Kidney glomerular epithelial cell (primary cell): ENCODE data around the gene MPST.
"Not testable (repeated sequence)": the region's sequence is repeated elsewhere in the genome, so short reads cannot be mapped to it uniquely, and the experiment has no call there.

ENCODE experiments used
- DNase-seq: peaks from one replicate; lab custom pipeline; 2025; lab: John Stamatoyannopoulos, UW

The MPST gene

DNA sequence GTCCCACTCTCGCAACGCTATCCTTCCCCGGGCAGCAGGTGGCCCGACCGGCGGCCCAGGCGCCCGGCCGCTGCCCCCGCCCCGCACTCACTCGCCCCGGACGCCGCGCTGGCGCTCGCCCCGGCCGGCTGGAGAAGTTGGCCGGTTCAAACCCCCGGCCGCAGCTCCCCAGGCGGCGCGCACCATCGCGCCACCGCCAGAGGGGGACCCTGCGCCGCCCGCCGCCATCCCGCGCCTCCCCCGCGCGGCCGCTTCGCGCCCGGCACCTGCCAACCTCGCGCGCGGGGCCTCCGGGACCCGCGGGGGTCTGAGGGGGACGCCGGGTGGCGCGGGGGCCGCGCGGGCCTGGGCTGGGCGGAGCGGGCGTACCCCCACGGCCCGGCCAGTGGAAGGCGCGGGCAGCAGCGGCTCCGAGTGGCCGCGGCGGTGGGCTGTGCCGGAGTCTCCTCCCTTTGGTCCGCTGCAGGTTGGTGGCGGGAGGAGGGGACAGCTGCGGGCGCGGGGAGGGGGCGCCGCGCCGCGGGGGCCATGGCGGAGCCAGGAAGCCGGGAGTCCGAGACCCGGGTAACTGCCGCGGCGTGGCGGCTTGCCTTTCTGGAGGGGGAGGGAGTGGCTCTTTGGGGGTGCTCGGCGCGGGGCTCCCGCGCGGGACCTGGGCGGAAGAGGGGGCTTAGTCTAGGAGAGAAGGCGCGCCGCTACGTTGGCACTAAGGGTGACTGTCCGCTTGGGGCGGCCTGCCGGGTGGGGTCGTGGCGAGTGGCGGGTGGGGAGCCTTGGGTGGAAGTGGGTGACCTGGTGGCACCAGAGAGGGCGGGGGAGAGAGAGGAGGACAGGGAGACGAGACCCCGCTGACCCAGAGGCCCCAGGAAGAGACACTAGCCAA lies at the start of gene MPST, which contains the start of gene TST:
Gene MPST (plus strand): TSS at position 434 of the 883 bp plus-strand sequence. CDS start 95 bp downstream, at position 529.
Gene TST (minus strand): TSS at position 139 of the 883 bp plus-strand sequence. CDS start 715 bp downstream, outside the sequence.
- DNase-seq, result peak; percentile 46

DNA sequence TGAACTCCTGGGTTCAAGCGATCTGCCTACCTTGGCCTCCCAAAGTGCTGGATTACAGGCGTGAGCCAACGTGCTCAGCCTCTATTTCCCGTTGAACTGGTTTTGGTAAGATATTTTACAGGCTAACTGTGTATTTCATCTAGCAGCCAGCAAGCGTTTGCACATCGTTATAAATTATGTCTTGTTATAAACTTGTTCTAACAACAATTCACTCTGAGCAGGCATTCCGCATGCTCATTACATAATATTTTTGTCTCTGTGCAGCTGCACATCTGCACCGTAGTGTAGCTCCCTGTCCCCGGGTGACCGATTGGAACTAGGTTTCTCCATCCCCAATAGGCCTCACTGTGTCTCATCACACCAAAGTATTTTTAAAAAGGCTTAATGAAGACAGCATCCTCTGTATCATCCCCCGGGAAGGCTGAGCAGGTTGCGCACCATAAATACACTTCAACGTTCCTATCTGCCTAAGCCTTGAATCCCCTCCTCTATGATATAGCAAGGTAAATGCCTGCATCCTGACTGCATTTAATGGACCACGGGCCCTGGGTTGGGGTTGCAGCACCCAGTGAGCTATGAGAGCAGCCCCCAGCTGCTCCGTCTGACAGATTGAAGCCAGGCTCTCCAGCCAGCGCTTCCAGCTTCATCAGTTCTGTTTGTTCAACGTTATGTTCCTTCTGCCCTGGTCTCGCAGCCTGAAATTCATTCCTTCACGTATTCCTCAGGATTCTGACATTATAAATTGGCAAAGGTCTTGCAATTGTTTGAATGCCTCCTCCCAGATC lies 48.0 kb upstream of the MPST start:
- no peak for DNase-seq

DNA sequence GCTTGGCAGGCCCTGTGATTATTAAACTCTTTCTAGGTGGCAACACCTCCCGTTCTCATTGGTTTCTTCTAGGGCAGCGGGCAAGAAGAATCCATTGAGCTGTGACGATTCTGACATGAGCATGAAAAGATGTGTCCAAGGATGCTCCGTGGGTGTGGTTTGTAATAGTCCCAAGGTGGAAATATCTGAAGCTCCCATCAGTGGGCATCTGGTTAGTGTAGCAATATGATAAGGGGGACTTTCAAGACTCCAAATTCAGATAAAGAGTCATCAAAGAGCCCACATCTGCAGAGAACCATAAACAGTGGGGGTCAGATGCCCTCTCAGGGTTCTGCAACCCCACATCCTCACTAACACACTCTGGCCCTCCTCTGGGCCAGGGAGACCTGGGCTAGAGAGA lies 42.9 kb upstream of the MPST start:
- DNase-seq, result no peak

DNA sequence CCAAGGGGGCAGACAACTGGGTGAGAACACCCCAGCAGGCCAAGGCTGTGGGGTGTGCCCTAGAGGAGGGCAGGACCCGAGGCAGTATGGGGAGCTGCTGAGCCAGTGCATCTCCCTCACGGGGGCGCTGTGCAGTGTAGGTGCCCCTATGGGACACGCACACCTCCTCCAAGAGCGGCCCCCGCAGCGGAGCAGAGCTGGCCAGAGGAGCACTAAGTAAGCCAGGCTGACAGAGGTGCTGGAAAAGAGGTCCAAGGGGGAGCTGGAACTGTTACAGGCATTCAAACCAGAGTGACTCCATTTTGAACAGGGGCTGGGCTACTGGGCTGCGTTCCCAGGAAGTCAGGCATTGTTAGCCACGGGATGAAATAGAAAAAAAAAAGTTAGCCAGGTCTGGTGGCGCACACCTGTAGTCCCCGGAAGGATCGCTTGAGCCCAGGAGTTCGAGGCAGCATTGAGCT lies 42.1 kb upstream of the MPST start:
- no peak for DNase-seq

DNA sequence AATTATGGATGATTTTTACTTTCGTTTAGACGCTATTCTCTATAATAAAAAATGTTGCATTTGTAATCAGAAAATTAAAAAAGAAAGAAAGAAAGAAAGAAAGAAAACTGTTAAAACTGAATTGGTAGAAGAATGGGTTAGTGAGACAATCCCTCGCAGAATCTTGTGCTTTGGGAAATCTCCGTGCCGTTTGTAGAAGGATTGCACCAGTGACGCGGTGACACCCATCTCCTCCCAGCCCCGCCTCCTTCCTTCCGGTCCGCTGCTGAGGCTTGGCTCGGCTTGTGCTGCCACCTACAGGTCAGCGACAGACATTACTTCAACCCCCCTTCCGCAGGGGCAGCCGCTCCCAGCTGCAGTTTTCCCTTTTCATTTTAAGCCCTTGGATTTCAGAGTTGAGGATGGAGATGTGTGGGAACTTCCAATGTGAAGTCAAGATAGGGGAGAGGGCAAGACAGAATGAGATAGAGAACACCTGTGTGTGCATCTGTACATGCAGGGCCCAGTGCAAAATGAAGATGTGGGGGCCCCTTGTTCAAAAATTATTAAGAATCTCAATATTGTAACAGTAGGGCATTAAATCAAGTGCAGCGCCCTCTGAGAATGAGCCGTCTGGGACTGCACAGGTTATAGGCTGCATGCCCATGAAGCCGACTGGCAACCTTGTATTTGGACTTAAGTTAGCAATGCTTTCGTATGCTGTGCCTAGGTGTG lies 41.4 kb upstream of the MPST start:
- peak; percentile 72 for DNase-seq

DNA sequence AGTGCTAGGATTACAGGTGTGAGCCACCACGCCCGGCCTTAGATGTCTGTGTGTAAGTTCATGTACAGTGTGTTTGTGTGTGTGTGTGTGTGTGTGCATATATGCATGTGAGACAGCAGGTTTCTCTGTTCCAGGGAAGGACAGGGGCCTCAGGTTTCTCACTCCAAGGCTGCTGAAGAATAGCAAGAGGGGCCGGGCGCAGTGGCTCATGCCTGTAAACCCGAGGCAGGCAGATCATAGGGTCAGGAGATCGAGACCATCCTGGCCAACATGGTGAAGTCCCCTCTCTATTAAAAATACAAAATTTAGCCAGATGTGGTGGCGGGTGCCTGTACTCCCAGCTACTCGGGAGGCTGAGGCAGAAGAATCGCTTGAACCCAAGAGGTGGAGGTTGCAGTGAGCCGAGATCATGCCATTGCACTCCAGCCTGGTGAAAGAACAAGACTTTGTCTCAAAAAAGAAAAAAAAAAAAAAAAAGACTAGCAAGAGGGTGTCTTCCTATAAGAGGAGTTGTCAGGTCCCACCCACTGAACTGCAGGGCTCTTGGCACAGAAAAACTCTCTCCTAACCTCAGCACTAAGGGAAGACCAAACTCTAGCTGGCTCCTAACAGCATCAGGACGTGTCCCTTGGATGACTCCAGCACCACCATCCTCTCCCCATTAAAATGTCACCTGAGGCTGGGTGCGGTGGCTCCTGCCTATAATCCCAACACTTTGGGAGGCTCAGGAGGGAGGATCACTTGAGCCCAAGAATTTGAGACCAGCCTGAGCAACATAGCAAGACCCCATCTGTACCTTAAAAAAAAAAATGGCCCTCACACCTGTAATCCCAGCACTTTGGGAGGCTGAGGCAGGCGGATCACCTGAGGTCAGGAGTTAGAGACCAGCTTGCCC lies 40.3 kb upstream of the MPST start:
- DNase-seq, result no peak

DNA sequence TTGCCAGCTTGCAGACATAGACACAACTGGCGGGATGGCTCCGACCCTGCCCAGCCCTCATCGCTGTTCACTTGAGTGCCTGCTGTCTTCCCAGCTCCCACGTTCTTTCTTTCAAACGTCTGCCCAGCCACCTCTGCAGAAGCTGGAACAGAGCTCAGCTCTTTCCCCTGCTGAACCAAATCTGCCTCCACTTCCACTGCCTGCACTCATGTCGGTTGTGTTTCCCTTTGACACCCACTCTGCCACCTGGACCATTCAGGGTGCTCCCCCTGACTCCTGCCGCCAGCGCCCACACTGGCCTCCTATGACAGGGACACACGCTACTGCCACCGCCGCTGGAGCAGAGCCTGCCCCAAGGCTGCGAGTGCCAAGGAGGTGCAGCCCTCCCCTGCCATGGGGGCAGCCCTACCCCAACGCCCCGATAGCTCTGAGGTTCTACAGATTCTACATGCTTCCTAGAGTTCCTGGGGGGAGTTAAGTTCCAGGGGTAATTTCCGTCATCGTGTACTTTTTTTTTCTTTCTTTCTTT lies 38.2 kb upstream of the MPST start:
- no peak for DNase-seq

DNA sequence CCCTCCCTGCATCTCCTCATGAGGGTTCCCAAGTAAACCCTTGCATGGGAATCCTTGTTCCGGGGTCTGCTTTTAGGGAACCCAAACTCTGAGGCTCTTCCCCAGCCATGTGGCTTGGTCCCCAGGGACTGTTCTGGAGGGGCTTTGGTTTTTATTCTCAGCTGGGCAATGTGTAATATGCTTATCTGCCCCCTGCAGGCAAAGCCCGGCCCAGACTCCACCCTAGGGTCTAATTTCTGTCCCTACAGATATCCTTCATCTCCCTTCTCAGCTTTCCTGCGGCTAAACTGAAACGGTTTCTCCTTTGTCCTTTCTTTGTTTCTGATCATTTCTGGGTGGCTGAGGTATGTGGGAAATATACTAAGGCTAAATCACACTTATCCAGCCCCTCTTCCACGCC lies 37.4 kb upstream of the MPST start:
- DNase-seq, result no peak

DNA sequence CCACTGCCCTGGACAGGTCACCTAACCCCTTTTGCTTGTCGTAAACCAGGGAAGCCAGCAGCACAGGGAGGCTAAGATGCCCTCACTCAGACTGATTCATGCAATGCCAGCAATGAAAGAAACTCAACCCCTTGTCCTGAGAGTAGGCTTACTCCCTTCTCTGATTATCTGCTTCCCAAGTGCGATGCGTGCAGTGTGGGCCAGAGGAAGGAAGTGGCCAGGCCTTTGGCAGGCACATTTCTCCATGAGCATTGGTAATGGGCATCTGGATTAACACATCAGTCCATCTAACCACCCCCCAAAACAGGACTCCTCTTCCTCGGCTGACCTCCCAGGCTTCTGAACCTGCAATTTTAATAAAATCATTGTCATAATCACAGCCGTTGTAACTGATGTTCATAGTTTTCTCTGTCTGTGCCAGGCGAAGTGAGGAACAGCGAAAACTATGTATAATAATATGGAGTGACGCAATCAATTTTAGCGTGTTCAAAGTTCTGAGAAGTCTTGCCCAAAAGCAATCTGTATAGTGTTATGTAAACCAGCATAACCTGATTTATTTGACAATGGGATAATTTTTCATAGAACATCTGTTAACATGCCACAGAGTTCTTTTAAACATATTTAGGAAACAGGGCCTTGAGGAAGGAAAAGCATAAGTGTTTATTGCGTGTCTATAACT lies 34.2 kb upstream of the MPST start:
- no peak for DNase-seq

DNA sequence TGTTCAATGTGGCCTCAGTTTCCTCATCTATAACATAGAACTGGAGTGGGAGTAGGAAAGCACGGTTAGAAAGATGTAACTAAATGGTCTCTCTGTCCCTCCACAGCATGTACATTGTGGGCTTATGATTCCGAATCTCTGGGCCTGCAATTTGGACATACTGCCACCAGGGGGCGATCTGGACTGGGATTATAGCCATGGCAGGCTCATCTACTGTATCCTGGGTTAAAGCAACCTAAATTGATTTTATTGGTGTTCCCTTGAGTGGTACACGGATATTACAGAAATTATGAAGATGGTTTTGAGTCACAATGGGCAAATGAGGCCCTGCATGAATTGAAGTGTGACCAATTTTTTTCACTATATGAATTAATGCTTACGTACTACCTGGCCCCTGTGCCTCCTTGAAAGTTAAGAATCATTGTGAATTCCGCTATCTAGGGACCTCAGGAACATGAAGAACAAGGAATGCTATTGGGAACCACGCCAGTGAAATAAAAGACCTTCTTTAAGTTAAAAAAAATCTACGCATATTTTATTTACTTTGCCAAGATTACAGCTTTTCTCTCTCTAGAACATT lies 33.2 kb upstream of the MPST start:
- DNase-seq, result no peak

DNA sequence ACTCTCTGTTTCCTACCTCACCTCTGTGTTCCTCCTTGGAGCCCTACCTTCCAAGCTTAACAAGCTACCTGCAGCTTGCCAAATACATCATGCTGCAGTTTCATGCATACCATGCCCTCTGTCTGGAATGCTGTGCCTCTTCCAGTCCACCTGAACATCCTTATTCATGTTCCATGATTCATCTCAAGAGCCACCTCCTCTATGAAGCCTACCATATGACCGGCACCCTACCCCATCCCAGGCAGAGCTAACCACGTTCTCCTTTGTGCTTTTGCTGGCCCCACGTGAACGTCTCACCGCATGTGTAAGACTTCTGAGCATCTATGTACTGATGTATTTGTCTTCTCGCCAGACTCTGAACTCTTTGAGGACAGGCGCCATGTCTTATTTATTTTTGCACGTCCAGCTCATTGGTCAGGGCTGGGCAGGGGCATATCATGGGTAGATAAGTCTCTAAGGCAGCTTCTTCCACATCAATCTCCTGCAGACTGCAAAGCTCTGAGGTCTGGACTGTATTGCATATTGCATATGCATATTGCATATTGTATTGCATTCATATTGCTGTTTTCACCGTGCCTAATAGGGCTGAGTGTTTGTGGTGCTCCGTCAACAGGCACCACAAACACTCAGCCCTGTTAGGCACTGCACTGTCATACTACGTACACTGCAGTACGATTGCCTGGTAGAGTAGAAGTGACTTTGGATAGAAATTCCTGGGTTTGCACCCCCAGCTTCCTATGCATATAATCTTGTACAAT lies 31.3 kb upstream of the MPST start:
- DNase-seq, result no peak

DNA sequence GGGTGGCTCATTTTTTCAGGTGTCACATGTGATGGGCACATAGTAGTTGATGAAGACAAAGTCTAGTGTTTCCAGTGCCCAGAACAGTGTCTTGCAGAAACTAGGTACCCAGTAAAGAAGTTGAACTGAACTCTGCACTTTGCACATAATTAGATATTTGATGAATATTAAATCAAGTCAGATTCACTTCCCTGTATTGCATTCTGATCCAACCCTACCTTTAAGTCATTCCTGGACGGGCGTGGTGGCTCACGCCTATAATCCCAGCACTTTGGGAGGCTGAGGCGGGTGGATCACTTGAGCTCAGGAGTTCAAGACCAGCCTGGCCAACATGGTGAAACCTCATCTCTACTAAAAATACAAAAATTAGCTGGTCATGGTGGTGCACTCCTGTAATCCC lies 30.5 kb upstream of the MPST start:
- DNase-seq, result not testable (repeated sequence)

DNA sequence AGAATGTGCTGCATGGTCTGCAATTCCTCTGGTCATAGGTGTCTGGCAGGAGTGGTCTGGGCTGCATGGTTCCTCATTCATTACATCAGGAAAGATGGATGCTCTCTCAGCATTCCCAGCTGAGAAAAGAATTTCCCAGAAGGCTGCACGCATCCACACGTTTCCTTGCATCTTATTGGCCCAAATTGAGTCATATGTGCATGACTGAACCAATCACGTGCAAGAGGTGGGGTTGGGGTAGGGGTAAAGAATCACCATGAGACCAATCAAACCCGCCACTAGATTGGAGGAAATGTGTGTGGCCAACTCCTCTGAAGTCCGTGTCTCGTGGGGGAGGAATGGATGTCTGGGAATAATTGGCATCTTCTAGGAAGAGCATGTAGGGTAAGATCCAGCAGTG lies 29.1 kb upstream of the MPST start:
- DNase-seq, result no peak

DNA sequence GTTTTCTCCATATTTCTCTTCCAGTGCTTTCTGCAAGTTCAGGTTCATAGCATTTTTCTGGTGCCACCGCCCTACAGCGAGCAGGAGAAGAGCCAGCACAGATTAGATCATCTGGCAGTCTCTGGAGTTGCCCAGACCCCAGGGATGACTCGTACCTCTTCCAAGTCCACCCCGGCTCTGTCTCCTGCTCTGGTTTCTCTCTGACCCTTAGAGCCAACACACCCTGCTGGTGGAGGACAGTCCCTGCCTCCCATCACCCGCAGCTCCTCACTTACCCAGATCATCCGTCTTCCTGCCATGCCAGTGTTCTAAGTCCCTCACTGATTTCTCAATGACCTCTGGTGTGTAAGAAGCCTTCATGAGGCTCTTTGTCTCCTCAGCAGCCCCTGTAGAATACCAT lies 28.3 kb upstream of the MPST start:
- DNase-seq, result no peak

DNA sequence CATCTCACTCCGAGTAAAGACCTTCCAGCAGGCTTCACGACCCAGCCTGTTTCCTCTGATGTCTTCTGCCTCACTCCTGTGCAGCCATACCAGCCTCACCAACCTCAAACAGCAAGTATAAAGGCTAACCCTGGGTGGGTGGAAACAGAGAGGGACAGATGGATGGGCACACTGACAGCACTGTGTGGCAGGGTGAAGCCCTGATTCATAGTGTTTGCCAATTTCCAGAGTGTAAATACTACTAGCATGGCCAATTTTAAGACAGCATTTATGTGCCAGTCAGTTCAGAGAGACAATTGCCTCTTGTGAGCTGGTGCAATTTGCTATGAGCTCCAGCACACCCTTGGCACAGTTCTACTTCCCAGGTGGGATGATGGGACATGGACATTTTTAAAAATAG lies 21.8 kb upstream of the MPST start:
- no peak for DNase-seq

DNA sequence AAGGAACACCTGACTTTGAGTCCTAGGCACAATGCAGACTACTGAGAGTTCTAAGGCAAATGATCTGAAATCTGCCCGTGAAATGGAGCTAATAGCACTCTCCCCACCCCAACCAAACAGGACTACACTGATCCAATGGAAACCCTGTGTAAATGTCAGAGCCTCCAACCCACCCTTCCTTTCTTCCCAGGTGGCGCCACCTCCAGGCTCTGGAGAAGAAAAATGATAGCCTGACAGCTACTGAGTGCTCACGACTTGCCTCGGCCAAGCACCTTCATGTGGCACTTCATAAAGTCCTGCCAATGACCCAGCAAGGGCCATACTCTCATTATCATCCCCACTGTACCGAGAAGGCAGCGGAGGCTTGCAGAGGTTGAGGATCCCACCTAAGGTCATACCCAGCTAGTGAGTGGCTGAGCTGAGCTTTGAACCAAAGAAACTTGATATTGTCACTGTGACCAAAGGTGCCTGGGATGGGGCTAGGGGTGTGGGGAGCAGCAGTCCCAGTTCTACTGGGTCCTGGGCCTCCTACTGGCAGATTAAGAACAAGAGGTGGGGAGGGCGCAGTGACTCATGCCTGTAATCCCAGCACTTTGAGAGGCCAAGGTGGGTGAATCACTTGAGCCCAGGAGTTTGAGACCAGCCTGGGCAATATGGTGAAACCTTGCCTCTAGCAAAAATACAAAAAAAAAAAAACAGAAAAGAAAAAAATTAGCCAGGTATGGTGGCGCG lies 20.8 kb upstream of the MPST start:
- no peak for DNase-seq

DNA sequence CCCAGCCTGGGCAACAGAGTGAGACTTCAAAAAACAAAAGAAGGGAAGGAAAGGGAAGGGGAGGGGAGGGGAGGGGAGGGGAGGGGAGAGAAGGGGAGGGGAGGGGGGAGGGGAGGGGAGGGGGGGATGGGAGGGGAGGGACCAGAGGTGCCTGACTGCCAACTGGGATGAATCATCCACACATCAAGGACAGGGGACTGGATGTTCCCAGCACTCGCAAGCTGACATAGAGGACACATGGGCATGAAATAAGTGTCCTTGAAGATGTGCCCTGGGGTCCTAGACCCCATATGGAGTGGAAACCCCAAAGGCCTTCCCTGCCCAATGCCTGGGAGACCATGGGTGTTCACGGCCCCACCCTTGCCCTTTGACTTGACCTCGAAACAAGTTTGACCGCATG lies 20.1 kb upstream of the MPST start:
- no peak for DNase-seq

DNA sequence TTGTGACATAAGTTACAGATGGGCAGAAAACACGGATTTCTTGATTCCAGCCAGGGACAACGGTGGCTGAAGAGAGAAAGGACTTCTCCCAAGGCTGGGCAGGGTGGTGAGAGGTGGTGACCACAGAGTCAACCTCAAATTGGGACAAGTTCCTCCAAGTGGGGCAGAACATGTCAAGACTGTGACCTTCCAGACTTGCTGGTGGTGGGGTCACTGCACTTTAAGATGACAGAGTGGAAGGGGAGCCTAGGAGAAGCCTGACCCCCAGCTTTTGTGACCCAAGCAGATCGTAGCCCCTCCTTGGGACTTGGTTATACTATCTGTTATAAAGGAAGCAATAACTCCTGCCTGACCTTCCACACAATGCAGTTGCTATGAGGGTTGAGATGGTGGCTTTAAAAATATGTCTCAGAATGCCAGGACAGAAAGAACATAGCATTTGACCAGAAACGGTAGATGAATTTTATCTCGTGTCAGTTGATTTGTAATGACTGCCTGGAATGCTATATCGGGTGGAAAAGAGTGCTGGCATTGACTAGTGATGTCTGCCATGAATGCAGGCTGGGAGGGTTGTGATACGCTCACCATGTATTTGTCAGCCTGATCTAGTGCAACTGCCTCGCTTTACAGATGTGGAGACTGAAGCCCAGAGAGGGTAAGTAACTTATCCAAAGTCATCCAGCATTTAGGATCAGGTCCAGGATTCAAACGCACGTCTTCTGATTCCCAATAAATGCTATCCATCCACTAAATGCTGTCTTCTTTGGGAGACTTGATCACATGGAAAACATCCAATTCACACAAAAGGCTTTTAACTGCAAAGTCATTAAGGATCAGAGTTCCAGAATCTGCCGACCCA lies 18.6 kb upstream of the MPST start:
- no peak for DNase-seq
